ENCODE measurements around the gene CAPRIN2.

Gene CAPRIN2

GRCh38 chr12:30698346-30698745 lies 56.4 kb downstream of the CAPRIN2 start:
- TF ChIP-seq, protein P1, sequence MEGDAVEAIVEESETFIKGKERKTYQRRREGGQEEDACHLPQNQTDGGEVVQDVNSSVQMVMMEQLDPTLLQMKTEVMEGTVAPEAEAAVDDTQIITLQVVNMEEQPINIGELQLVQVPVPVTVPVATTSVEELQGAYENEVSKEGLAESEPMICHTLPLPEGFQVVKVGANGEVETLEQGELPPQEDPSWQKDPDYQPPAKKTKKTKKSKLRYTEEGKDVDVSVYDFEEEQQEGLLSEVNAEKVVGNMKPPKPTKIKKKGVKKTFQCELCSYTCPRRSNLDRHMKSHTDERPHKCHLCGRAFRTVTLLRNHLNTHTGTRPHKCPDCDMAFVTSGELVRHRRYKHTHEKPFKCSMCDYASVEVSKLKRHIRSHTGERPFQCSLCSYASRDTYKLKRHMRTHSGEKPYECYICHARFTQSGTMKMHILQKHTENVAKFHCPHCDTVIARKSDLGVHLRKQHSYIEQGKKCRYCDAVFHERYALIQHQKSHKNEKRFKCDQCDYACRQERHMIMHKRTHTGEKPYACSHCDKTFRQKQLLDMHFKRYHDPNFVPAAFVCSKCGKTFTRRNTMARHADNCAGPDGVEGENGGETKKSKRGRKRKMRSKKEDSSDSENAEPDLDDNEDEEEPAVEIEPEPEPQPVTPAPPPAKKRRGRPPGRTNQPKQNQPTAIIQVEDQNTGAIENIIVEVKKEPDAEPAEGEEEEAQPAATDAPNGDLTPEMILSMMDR (IDR thresholded peaks at IDR 0.05; ENCODE audit: control insufficient read depth, insufficient read depth, low read depth, low read length, missing control alignments): no peak
- H3K4me3 ChIP-seq (ENCODE audit: control insufficient read depth, low read depth, low read length): no peak overlapping the region
- DNase-seq (ENCODE audit: low read depth): no peak

DNA sequence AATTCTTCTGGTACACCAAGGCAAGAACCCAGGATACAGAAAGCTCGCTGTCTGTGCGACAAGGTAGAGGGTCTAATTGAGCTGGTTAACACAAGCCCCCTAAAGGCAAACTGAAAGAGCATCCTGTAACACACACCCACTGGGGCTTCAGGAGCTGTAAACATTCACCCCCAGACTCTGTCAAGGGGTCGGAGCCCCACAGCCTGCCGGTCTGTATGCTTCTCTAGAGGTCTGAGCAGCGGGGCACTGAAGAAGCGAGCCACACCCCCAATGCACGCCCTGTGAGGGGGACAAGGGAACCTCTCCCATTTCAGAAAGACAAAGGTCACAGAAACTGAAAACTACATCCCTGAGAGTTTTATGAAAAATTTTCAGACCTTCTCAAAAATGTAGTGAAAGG lies 57.8 kb downstream of the CAPRIN2 start:
- DNase-seq (ENCODE audit: low read depth): no peak
- H3K4me3 ChIP-seq (ENCODE audit: control insufficient read depth, low read depth, low read length): no peak overlapping the region

GRCh38 chr12:30696486-30696885 lies 58.3 kb downstream of the CAPRIN2 start:
- TF ChIP-seq, protein P1 (IDR thresholded peaks at IDR 0.05; ENCODE audit: control insufficient read depth, insufficient read depth, low read depth, low read length, missing control alignments): no peak
- no peak overlapping the region for H3K4me3 ChIP-seq (ENCODE audit: control insufficient read depth, low read depth, low read length)
- DNase-seq (ENCODE audit: low read depth): no peak

More for the DNA sequence above, 57.8 kb downstream of the CAPRIN2 start:
- TF ChIP-seq, protein P1 (IDR thresholded peaks at IDR 0.05; ENCODE audit: control insufficient read depth, insufficient read depth, low read depth, low read length, missing control alignments): no peak

DNA sequence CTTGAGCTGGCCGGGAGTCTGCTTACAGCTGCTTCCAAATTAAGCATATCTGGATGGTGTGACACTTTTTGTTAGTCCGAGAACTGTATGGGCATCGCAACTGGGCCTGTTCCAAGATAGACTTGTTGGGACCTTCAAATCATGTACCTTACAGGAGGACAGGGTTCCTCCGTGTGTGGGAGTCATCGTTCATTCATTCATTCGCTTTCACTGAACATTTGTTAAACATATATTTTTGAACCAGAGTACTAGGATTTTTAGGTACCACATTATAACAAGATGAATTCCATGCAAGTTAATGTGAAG lies 58.7 kb downstream of the CAPRIN2 start:
- H3K4me3 ChIP-seq (ENCODE audit: control insufficient read depth, low read depth, low read length): peak overlapping the region; percentile 72
- no peak for DNase-seq (ENCODE audit: low read depth)

DNA sequence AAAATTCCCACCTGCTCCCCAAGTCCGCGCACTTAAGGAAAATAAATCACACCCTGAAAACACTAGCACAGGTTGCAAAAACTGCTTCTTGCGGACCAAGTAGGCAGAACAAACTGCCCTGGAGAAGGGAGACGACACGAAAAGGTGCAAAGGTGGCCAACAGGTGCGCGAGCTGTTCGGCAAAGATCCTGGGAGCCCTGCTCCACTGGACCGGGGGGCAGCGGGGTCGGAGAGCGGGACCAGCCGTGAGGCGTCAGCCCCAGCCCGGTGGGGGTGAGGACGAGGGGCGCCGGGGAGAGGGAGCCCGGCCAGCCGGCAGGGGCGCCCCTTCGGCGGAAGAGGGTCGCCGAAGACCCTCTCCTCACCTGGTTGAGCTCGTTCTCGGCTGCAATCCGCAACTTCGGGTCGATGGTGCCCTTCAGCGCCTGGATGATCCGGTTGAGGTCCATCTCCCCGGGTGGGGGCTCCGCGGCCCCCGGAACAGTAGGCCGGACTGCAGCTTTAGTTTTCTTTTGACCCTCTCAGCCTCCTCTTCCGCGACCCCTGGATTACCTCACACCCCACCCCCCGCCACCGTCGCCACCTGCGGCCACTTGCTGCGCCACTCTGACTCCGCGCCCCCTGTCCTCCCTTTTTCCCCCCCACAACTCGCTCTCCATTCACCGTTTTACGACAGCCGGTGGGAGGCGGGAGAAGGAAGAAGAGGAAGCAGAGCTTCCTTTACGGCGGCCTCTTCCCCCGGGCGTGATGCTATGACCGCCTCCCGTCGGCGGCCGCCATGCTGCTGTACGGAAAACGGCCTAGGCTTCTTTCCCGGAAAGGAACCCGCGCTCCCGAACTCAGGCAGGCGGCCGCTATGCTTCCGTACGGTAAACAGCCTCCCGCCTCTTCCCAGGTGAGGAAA lies 59.3 kb downstream of the CAPRIN2 start, which contains the start of gene IPO8:
TSS of gene IPO8 (minus strand) at position 671 of the 904 bp plus-strand sequence. CDS start at position 449, 222 bp downstream.
- DNase-seq (ENCODE audit: low read depth): peak; percentile 58
- TF ChIP-seq, protein P1 (IDR thresholded peaks at IDR 0.05; ENCODE audit: control insufficient read depth, insufficient read depth, low read depth, low read length, missing control alignments): peak; percentile 21
- peak within 1 kb of the TSS; percentile 72 for H3K4me3 ChIP-seq (ENCODE audit: control insufficient read depth, low read depth, low read length)

More for the DNA sequence above, 58.7 kb downstream of the CAPRIN2 start:
- TF ChIP-seq, protein P1 (IDR thresholded peaks at IDR 0.05; ENCODE audit: control insufficient read depth, insufficient read depth, low read depth, low read length, missing control alignments): no peak

GRCh38 chr12:30694412-30695198 lies 60.1 kb downstream of the CAPRIN2 start:
- H3K4me3 ChIP-seq (ENCODE audit: control insufficient read depth, low read depth, low read length): peak overlapping the region; percentile 72
- TF ChIP-seq, protein P1 (IDR thresholded peaks at IDR 0.05; ENCODE audit: control insufficient read depth, insufficient read depth, low read depth, low read length, missing control alignments): no peak
- DNase-seq (ENCODE audit: low read depth): no peak

Measured in AG09309 (cell line).